Kidney tubule cell (primary cell): Measurements from ENCODE around the gene LRRC56.

ENCODE experiments used
- DNase-seq: peaks from one replicate; pipeline ENCODE4 v3.0.0-alpha.2; 2018; ENCODE audit warnings: low spot score

Gene LRRC56

DNA sequence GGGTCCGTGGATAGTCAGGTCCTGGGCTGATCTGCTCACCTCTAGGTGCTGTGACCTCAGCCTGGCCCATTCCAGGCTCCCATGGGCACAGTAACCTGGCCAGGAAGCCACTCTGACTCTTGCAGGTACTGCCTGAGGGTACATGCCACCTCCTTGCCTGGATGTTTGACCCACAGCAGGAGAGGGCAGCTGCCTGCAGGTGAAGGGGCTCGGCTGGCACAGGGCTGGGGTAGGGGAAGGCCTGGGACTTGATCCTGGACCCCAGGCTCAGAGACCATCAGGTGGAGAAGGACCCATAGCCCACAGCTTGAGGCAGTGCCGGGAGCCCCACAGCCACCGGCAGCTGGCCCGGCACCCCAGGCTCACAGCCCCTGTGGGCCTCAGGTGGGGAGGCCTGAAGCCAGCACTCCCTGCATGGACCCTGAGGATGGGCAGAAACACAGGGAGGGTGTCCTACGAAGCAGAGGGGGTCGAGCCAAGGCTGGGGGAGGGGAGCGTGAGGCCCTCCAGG lies 2.7 kb downstream of the LRRC56 start:
- no peak for DNase-seq

DNA sequence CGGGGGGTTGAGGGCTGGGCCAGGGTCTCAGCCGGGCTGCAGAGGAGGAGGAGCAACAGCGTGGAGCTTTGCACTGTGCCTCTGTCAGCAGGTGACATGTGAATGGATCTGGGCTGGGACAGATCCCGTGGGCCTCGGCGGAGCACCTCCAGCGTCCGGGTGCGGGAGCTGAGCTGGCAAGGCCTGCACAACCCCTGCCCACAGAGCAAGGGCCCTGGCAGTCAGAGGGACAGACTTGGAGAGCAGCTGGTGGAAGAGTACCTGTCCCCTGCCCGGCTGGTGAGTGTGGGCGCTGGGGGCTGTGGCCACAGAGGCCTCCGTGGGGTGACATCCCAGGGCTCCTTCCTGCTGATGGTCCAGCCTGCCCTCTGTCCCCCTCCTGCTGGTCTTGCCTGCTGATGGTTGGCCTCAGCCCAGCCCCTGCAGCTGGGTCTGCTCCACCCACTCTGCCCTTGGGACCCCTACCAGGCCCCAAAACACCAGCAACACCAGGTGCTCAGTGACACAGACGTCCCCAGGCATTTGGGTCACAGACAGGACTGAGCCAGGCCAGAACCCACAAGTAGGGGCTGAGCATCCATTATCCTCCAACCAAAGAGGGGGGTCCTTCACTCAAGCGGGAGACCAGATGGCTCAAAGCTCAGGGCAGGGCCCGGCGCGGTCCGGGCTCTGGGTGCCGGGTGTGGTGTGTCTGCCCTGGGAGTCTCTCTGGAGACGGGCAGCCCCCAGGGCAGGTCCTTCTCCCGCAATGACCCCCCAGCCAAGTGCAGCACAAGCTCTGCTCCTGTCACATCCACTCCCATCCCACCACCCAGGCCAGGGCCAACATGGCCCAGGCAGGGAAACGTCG lies 3.5 kb downstream of the LRRC56 start:
- no peak for DNase-seq

DNA sequence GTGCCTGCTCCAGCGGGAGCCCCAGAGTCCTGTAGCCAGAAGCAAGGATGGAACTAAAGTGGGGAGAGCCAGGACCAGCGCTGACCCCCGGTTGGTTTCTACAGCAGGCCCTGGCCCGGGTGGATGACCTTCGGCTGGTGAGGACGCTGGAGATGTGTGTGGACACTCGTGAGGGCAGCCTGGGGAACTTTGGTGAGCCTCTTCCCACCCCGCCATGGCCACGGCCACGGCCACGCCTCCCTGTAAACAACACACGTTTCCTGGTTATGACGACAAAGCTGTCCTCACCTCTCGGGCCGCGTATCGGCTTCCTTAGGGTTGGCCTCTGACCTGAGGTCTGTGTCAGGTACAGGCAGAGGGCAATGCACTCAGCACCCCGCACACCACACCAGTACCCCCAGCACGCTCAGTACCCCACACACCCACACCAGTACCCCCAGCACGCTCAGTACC lies 4.1 kb downstream of the LRRC56 start:
- no peak for DNase-seq

DNA sequence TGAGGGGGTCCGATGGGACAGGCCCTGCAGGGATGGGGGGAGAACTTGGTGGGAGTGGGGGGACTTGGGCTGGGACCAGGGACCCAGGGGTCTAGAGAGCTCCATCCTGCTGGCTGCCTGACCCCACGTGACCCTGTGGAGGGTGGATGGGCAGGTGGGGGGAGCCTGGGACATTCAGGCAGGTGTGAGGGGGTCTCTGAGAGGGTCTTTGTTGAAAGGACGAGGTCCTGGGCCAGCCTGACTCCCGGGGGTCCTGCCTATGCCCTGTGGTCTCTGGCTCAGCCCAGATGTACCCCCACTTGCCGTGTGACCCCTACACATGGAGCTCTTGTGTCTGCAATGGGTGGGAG lies 7.5 kb downstream of the LRRC56 start:
- no peak for DNase-seq

DNA sequence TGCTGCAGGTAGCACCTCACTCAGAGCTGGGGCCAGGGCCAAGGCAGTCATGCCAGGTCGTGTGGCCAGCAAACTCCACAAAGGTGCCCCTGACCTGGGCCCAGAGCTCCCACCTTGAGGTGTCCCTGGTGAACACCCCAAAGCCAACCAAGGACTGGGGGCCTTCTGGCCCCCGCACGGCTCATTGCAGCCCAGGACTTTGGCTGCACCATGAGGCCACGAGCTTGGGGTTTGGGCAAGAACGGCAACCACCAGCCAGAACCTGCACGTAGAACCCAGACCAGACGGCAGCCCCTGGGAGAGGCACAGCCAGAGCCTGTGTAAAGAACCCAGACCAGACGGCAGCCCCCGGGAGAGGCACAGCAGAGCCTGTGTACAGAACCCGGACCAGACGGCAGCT lies 7.8 kb downstream of the LRRC56 start:
- no peak for DNase-seq

DNA sequence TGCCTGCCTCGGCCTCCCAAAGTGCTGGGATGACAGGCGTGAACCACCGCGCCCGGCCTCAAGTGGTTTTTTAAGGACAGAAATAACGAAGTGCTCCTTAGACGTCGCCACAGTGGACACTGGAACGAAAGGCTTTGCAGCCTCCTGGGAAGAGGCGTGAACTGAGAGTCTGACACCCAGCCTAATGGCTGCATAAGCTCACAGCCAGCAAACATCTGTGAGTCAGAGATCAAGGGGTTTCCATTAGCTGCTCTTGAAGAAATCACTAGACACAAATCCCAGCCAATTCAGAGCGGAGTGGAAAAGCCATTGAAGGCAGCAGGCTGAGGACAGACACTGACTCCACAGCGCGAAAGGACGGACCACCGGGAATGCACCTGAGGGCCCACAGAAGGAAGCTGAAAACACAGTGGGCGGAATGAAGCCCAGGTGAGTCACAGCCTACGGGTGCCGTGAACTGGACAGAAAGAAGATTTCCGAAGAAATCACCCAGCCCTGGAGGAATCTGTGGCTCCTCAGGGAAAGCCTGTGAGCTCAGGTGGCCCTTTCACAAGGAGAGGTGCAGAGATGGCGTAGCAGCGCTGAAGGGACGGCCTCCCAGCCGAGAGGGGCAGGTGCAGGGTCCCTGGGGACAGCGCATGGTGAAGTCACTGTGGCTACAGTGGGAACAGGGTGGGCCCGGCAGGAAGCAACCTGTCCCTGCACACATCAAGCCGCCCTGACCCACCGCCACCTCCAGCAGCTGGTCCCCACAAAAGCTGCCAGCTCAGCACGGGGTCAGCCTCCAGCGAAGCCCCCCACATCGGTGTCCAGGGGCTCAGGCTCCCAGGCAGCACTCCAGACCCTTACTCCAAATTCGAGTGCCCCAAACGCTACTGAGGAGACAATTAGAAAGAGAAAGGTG lies 11.6 kb downstream of the LRRC56 start:
- no peak for DNase-seq

DNA sequence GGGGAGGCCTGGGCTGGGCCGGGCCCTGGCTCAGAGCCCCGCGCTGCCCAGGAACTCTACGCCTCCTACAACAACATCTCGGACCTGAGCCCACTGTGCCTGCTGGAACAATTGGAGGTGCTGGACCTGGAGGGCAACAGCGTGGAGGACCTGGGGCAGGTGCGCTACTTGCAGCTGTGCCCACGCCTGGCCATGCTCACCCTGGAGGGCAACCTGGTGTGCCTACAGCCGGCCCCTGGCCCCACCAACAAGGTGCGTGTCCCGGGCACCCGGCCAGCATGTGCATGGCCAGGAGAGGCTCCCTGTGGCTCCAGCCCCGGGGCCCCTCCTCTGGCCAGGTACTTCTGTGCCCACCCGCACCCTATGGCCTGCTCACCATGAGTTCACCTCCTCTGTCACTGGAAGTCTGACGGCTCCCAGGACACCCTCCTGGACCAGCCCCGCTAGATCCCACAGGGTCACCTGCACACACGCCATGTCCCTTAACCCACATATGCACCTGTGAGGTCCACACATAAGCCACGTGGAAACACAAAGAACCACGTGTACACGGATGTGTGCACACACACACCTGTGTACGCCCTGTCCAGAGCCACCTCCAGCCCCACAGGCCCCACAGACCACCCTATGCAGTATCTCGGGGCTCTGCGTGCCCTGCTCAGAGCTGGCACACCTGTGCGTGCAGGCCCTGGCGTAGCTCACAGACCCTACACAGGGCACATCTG lies 12.9 kb downstream of the LRRC56 start:
- DNase-seq = no peak

DNA sequence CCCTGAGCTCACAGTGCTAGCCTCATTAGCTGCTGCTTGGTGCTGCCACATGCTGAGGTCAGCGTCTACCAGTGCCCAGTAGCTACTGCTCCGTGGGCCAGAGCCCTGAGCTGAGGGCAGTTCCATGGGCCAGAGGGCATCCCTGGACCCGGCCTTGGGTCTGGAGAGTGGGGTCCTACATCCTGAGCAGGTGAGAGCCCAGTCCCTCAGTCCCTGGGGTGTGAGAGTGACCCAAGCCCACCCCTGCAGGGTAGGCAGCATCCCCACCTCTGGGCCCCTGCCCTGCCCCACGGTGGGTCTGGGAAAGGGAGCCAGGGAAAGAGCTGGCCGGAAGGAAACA lies 13.4 kb downstream of the LRRC56 start:
- no peak for DNase-seq

DNA sequence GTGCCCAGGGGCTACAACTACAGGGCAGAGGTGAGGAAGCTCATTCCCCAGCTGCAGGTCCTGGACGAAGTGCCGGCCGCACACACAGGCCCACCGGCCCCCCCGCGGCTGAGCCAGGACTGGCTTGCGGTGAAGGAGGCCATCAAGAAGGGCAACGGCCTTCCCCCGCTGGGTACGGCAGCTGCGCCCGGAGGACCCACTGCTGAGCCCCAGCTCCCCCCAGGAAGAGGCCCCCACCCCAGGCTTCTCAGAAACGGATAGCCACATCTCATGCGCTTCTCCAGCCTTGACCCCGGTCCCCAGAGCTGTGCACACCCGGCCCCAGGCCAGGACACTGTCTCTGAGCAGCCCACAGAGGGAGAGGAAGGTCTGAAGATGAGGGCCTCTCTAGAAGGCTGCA lies 13.8 kb downstream of the LRRC56 start:
- DNase-seq = no peak

DNA sequence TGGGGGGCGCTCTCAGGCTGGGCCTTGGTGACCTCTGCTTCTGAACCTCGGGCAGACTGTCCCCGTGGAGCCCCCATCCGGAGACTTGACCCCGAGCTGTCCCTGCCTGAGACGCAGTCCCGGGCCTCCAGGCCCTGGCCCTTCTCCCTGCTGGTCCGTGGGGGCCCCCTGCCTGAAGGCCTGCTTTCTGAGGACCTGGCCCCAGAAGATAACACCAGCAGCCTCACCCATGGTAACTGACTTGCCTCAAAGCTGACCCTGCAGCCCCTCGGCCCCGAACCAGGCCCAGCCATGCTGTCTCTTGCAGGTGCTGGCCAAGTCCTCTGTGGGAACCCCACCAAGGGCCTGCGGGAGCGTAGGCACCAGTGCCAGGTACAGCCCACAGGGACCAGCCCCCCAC lies 14.3 kb downstream of the LRRC56 start:
- no peak for DNase-seq

DNA sequence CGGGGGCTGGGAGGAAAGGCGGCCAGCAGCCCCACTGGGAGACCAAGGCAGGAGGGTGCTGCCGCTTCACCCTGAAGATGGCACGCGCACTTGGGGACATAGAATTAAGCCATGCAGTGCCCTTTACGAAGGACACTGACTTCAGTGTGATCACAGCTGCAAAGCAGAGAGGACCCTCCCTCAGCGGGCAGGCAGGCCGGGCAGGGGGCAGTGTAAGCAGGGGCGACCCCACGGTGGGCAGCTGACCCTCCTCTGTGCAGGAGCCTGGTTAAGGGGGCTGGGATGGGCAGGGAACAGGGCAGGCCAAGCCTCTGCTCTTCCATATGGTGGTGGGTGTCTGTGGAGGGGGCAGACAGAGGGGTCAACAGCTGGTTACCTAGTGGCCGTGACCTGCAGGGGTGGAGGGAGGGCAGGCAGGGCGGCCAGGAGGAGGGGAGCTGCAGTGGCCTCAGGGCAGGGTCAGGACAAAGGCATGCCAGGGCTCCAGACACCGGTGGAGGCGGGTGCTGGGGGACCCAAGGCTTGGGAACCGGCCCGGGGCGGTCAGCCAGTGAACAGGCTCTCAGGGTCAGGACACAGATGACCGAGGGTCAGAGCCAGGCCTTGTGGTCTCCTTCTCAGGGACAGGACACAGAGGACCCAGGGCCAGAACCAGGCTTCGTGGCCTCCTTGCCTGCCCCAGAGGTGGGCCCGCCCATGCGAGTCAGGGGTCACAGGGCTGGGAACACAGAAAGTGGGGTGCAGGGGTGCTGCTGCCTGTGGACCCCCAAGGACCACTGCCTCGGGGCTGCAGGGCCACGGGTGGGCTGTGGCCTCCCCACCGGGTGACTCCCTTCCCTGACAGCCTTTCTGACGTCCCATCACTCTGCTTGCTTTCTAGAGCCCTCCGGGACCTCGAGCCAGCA lies 16.0 kb downstream of the LRRC56 start:
- DNase-seq = no peak

DNA sequence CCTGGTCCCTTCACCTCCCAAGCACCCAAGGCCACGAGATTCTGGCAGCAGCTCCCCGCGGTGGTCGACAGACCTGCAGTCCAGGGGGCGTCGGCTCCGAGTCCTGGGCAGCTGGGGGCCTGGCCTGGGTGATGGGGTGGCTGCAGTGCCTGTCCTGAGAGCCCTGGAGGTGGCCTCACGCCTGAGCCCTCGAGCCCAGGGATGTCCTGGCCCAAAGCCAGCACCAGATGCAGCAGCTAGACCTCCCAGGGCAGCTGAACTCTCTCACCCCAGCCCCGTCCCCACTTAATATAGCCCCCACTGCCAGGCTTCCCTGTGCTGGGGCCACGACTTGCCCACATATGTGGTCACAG lies 16.6 kb downstream of the LRRC56 start:
- DNase-seq = no peak

DNA sequence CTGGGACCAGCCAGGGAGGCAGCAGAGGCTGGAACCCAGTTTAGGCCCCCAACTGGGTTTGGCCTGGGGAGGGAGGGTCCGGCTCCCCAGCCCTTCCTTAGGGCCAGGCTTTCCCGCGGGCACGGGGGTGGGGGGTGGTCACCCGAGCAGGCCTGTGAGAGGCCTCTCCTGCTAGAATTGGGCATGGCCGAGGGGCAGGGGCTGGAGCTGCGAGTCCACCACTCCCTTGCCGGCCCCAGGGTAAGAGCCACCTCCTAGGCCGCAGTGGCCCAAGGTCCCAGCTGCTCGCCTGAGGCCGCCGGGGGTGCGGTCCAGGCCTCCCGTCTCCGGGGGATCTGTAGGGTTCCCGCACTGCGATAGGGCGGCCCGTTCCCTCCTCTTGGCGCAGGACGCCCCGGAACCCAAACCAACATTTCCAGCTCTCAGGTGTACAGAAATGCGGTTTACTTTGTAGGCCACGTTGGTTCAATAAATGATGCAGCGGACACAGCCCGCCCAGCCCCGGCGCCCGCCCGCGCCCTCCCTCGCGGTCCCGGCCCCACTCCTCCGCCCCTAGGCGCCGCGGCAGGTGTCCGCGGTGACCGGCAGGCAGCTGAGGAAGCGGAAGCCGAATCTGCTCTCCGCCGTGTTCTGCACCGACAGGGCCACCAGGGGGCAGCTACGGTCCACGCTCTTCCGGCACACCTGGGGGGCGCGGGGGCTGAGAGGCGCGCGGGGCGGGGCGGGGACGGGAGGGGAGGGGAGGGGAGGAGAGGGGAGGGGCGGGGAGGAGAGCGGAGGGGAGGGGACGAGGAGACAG lies 17.3 kb downstream of the LRRC56 start:
- peak; percentile 86 for DNase-seq

DNA sequence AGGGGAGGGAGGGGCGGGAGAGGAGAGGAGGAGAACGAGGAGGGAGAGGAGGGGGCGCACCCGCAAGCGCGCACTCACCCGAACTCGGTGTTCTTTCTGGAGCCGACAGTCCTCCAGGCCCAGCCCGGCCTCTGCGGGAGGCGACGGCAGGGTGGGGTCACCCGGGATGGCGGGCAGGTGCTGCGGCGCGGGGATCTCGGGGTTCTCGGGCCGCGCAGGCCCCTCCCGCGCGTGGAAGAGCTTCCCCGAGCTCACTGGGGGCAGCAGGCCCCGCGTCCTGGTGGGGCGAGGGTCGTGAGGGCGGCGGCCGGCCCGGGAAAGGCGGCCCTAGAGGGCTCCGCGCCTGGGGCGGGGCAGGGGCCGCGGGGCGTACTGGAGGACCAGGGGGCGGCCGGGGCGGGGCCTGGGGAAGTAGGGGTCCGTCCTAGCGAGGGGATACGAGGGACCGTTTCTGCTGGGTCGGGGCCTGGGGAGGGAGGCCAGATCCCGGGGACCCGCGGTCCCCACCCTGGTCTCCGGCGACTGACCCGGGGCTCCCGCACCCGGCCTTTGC lies 18.0 kb downstream of the LRRC56 start:
- DNase-seq = no peak

DNA sequence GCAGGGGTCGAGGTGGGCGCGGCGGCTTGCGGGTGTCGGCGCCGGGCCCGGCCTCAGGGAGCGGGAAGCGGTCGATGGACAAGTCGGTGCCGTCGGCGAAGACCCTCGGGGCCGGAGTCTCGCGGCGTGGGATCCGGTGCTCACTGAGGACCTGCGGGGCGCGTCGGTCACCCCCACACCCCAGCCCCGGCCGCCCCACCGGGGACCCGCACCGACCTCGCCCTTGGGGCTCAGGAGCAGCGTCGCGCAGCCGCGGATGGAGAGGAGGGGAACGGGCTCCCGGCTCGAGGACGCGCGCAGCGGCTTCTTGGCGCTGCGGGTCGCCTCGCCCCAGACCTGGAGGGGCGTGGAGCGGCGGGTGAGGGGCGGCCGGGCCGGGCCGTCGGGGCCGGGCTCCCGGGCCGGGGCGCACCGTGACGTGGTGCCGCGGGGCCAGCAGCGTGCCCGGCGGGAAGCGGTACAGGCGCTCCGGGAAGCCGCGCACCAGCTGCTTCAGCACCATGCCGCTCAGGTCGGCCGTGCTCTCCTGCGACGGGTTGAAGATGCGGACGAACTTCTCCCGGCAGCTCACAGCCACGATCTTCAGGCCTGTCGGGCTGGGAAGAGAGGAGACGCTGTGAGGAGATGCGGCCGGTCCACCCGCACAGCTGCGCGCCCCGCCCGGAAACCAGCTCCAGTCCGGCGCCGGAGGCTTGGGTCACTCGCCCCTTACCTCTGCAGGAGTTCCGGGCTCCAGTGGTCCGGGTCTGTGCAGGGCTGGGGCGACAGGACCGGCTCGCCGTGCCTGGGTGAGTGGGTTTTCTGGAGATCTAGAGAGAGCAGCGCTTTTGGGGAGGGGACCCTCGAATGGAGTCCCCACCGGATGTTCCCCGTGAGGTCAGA lies 18.7 kb downstream of the LRRC56 start:
- no peak for DNase-seq

DNA sequence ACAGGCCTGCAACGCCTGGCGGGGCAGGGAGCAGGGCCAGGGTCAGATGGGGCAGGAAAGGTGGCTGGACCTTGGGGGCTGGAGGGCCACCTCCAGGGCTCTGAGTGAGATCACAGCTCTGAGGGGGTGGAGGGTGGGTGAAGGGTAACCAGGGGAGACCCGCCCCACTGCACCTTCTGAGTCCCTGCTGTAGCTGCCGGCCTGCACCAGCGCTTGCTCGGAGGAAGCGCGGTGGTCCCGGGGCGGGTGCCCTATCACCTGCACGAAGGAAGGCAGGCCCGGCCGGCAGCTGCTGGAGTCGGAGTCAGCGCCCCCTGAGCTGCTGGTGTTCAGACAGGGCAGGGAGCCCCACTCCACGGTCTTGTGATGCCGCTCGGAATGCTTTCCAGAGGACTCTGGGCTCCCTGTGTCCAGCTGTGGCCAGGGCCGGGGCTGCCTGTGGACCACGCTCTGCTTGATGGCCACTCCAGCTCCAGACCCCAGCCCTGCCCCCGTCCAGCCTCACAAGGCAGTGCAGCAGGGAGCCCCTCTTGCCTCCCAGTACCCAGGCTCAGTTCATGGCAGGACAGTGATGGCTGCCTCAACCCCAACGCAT lies 19.4 kb downstream of the LRRC56 start:
- no peak for DNase-seq

DNA sequence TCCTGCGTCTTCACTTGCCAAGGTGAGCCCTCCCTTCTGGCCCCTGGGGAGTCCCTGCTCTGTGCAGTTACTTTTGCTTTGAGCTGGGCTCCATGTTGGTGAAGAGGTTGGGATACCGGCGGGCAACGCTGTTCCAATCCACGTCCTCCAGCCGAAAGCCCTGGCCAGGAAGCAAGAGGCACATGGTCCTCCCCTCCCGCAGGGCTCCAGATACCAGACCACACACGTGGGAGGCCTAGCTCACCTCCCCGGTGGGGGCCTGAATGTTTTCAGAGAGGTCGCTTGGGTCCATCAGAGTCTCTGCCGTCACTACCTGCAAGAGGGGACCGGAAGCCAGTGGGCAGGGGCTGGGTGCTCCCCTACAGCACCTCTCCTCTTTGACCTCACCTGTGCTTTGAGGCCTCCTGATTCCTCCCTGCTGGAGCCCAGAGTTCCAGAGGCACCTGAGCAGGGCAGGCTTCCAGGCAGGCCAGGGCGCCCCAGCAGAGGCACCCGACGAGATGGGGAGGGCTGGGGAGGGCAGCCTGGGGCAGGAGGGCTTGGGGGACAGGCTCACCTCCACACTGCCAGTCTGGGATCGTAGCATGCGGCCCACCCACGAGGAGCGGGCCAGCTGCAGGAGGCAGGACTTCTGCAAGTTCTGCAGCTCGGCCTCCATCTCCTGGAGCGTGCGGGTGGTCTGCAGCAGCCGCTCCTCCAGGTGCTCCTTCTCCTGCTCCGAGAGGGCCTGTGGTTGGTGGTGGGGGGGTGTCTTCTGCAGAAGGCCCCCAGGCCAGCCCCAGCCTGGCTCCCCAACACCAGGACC lies 20.2 kb downstream of the LRRC56 start:
- DNase-seq = no peak

DNA sequence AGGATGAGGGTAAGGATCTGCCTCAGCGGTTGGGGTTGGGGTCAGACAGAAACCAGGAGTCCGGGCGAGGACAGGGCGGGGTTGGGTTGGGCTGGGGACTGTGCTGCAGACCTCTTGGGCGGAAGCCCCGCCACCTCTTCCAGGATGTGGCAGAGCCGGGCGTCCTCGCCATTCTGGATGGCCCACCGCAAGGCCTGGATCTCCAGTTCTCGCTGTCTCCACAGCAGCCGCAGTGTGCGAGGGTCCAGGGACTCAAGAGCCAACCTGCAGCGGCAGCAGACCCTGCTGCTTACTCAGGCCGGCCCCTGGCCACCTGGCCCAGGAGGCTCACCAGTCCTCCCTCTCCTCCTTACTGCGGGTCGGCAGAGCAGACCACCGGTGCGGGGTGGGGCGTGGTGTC lies 21.2 kb downstream of the LRRC56 start:
- no peak for DNase-seq
